GM06990 (cell line): ENCODE measurements around the gene KPNA1.
"Not testable (repeated sequence)": the region's sequence is repeated elsewhere in the genome, so short reads cannot be mapped to it uniquely, and the experiment has no call there.

Experiments used
- DNase-seq: peaks from one replicate; pipeline ENCODE4 v3.0.0-alpha.2; 2011; ENCODE audit not compliant: insufficient read length; ENCODE audit errors: extremely low read depth
- H3K27me3 ChIP-seq: replicated peaks from 2 replicates; pipeline ENCODE4 v1.6.0; 2011; ENCODE audit warnings: low read length; ENCODE audit not compliant: control insufficient read depth, insufficient read depth
- H3K36me3 ChIP-seq: 2 replicates; pipeline ENCODE4 v1.5.1; 2011; ENCODE audit warnings: low read length; ENCODE audit not compliant: control insufficient read depth, insufficient read depth
- H3K4me3 ChIP-seq: replicated peaks from 2 replicates; pipeline ENCODE4 v1.5.1; 2011; ENCODE audit warnings: low read depth, mild to moderate bottlenecking, control low read depth, low read length
- CTCF ChIP-seq: IDR thresholded peaks from 2 replicates; pipeline ENCODE4 v1.5.1; 2011; ENCODE audit warnings: low read length, control low read depth, mild to moderate bottlenecking, inconsistent platforms; ENCODE audit not compliant: insufficient read depth, poor library complexity, severe bottlenecking

Gene KPNA1

GRCh38 chr3:122510878-122511535, 3.7 kb downstream of the KPNA1 start:
- TF ChIP-seq CTCF: no peak
- no peak overlapping the region for H3K4me3 ChIP-seq
- no peaks in the 10 kb centered on the region for H3K27me3 ChIP-seq
- no peak for DNase-seq
- H3K36me3 ChIP-seq: no peaks in the 10 kb centered on the region

- peak; percentile 29 for DNase-seq
- not testable (repeated sequence) for H3K4me3 ChIP-seq, H3K27me3 ChIP-seq, H3K36me3 ChIP-seq
Observed at GRCh38 chr3:122508944-122509343, 5.8 kb downstream of the KPNA1 start.

GRCh38 chr3:122508135-122508914, 6.4 kb downstream of the KPNA1 start:
- no peak for TF ChIP-seq CTCF
- peak; percentile 17 for DNase-seq
- Histone ChIP-seq H3K36me3 (no peaks in the 10 kb centered on the region), H3K4me3 (no peak overlapping the region), H3K27me3 (no peaks in the 10 kb centered on the region)

GRCh38 chr3:122506450-122506849, 8.3 kb downstream of the KPNA1 start:
- DNase-seq: no peak
- no peak for TF ChIP-seq CTCF
- no peak overlapping the region for H3K4me3 ChIP-seq
- no peaks in the 10 kb centered on the region for H3K27me3 ChIP-seq
- H3K36me3 ChIP-seq: no peaks in the 10 kb centered on the region

- no peak for DNase-seq
- Histone ChIP-seq H3K4me3 (no peak overlapping the region), H3K36me3 (no peaks in the 10 kb centered on the region), H3K27me3 (no peaks in the 10 kb centered on the region)
- TF ChIP-seq CTCF: no peak
Observed at GRCh38 chr3:122505676-122506075, 9.1 kb downstream of the KPNA1 start.

- no peak for TF ChIP-seq CTCF
- no peaks in the 10 kb centered on the region for H3K27me3 ChIP-seq
- no peak for DNase-seq
- H3K4me3 ChIP-seq: no peak overlapping the region
- H3K36me3 ChIP-seq: no peaks in the 10 kb centered on the region
Observed at GRCh38 chr3:122502941-122503340, 11.8 kb downstream of the KPNA1 start.
